OCI-LY1 (cell line): ENCODE data around the gene DOCK10.
A peak's percentile ranks its signal among the peaks of the same experiment; 100 is the strongest.

Experiments
- H2AFZ ChIP-seq: fragments of 200-600 bp; sonication (generic), shearing (Covaris generic); 2 replicates; pipeline ENCODE4 v1.6.0; 2014; ENCODE audit warnings: antibody characterized with exemption, mild to moderate bottlenecking, low read length
- H3F3A ChIP-seq: fragments of 200-600 bp; sonication (generic), shearing (Covaris generic); 2 replicates; pipeline ENCODE4 v1.6.0; 2014; ENCODE audit warnings: mild to moderate bottlenecking, antibody characterized with exemption, low read length, moderate library complexity; ENCODE audit not compliant: insufficient read depth
- H3K27ac ChIP-seq: fragments of 200-600 bp; sonication (generic); 2 replicates; pipeline ENCODE4 v1.5.1; 2014; ENCODE audit warnings: low read length, mixed run types, mild to moderate bottlenecking, low read depth; ENCODE audit not compliant: poor library complexity, severe bottlenecking
- H3K27me3 ChIP-seq: fragments of 200-600 bp; sonication (generic); 2 replicates; pipeline ENCODE4 v1.6.0; 2014; ENCODE audit warnings: antibody characterized with exemption, mild to moderate bottlenecking, low read length, moderate library complexity; ENCODE audit not compliant: insufficient read depth
- H3K36me3 ChIP-seq: fragments of 200-600 bp; sonication (generic); 2 replicates; pipeline ENCODE4 v1.6.1; 2014; ENCODE audit warnings: mild to moderate bottlenecking, antibody characterized with exemption, low read length, moderate library complexity, mixed read lengths; ENCODE audit not compliant: insufficient read depth
- H3K4me1 ChIP-seq: fragments of 200-600 bp; sonication (generic); 2 replicates; pipeline ENCODE4 v1.5.1; 2014; ENCODE audit warnings: mild to moderate bottlenecking, low read length, moderate library complexity; ENCODE audit not compliant: insufficient read depth, severe bottlenecking
- H3K4me2 ChIP-seq: fragments of 200-600 bp; sonication (generic), shearing (Covaris generic); 2 replicates; pipeline ENCODE4 v1.6.1; 2014; ENCODE audit warnings: low read length
- H3K4me3 ChIP-seq: fragments of 200-600 bp; sonication (generic); 2 replicates; pipeline ENCODE4 v1.5.1; 2014; ENCODE audit warnings: low read length, low read depth, mild to moderate bottlenecking, mixed read lengths; ENCODE audit not compliant: poor library complexity, severe bottlenecking
- H3K79me2 ChIP-seq: fragments of 200-600 bp; shearing (Covaris generic); 2 replicates; pipeline ENCODE4 v1.6.1; 2016; ENCODE audit warnings: mixed run types, low read length, mixed read lengths; ENCODE audit not compliant: insufficient read depth
- H3K9ac ChIP-seq: fragments of 200-600 bp; sonication (generic), shearing (Covaris generic); 2 replicates; pipeline ENCODE4 v1.6.1; 2014; ENCODE audit warnings: mild to moderate bottlenecking, low read length, mixed read lengths
- H3K9me2 ChIP-seq: fragments of 200-600 bp; sonication (generic), shearing (Covaris generic); 2 replicates; pipeline ENCODE4 v1.6.1; 2014; ENCODE audit warnings: low read depth, mild to moderate bottlenecking, low read length, mixed read lengths
- H3K9me3 ChIP-seq: fragments of 200-600 bp; shearing (Covaris generic); 2 replicates; pipeline ENCODE4 v1.6.1; 2014; ENCODE audit warnings: low read length, mixed read lengths
- H4K20me1 ChIP-seq: fragments of 200-600 bp; sonication (generic), shearing (Covaris generic); 2 replicates; pipeline ENCODE4 v1.6.0; 2016; ENCODE audit warnings: mild to moderate bottlenecking, low read length; ENCODE audit not compliant: insufficient read depth
- EZH2 ChIP-seq: fragments of 200-600 bp; sonication (generic), shearing (Covaris generic); IDR thresholded peaks from 2 replicates; pipeline ENCODE4 v1.8.0; 2017; ENCODE audit warnings: borderline replicate concordance, mixed run types, mild to moderate bottlenecking, antibody characterized with exemption, low read length, moderate library complexity, mixed read lengths
- TF ChIP-seq, protein P1 (sequence below): fragments of 200-600 bp; sonication (generic), shearing (Covaris generic); IDR thresholded peaks from 2 replicates; pipeline ENCODE4 v1.5.1; 2017; ENCODE audit warnings: mild to moderate bottlenecking, antibody characterized with exemption, low read length, moderate library complexity, mixed read lengths

DOCK10 gene

DNA sequence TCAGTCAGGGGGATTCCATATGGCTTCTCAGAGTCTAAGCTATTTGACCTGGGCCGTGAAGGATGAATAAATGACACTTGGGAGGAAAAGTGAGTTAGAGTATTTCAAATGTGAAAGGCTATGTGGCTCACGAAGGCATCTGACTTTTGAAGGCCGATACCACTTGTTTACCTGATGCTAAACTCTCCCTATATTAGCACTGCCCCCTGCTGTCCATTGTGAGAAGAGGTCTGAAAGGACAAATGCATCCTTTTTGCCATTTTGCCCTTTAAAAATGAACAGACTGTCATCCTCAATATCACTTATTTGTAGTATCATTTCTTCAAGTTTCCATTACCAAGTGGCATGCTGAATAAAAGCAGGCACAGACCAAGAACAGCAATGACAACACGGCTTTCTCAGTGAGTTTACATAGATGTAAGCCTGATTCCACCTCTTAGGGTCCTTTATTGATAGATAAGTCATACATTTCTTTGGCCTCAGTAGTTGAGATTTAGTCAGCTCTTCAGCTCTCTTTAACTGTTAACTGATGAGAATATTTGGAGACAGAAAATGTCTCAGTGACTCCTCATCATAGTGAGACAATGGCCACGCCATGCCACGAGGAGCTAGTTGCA lies 40.1 kb downstream of the DOCK10 start:
- no peaks in the 10 kb centered on the region for H3K9me3 ChIP-seq
- no peaks in the 10 kb centered on the region for H3K9me2 ChIP-seq
- TF ChIP-seq, protein P1, sequence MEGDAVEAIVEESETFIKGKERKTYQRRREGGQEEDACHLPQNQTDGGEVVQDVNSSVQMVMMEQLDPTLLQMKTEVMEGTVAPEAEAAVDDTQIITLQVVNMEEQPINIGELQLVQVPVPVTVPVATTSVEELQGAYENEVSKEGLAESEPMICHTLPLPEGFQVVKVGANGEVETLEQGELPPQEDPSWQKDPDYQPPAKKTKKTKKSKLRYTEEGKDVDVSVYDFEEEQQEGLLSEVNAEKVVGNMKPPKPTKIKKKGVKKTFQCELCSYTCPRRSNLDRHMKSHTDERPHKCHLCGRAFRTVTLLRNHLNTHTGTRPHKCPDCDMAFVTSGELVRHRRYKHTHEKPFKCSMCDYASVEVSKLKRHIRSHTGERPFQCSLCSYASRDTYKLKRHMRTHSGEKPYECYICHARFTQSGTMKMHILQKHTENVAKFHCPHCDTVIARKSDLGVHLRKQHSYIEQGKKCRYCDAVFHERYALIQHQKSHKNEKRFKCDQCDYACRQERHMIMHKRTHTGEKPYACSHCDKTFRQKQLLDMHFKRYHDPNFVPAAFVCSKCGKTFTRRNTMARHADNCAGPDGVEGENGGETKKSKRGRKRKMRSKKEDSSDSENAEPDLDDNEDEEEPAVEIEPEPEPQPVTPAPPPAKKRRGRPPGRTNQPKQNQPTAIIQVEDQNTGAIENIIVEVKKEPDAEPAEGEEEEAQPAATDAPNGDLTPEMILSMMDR: peak; percentile 83
- TF ChIP-seq EZH2: no peak
- H2AFZ ChIP-seq: peak overlapping the region; percentile 88; the same call in 1 of the 2 replicates
- H3K9ac ChIP-seq: 0 out of 2 replicates have a peak overlapping the region, but pooled peaks have one; percentile 5
- H3K27ac ChIP-seq: peak overlapping the region; percentile 87
- peak overlapping the region; percentile 8 for H3K4me3 ChIP-seq
- no peaks in the 10 kb centered on the region for H4K20me1 ChIP-seq
- H3K36me3 ChIP-seq: no peaks in the 10 kb centered on the region
- no peaks in the 10 kb centered on the region for H3F3A ChIP-seq
- H3K4me1 ChIP-seq: peaks cover 19% of the 10 kb centered on the region
- peak overlapping the region; percentile 44 for H3K4me2 ChIP-seq
- H3K27me3 ChIP-seq: no peaks in the 10 kb centered on the region
- H3K79me2 ChIP-seq: no peaks in the 10 kb centered on the region

DNA sequence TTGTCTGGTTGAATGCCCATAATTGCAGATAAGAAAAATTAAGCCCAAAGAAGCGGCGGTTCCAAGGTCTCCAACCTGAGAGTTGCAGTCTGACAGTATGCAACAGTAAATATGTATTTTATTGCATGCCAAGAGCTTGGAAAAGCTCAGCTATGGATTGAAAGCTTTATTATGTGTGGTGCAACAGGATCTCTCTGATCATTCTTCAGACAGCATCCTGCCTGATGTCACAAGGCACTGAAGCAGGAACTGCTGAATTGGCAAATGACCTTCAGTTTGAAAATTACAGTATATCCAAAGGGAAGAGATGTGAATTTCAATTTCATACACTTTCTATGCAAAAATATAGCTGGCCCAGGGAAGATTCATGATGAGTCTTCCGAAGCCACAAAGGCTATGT lies 42.5 kb downstream of the DOCK10 start:
- Histone ChIP-seq H3F3A (no peaks in the 10 kb centered on the region), H3K4me2 (no peak overlapping the region), H3K9ac (no peak overlapping the region), H4K20me1 (no peaks in the 10 kb centered on the region), H3K79me2 (no peaks in the 10 kb centered on the region), H3K4me3 (no peak overlapping the region), H2AFZ (no peak overlapping the region), H3K27ac (no peak overlapping the region), H3K27me3 (no peaks in the 10 kb centered on the region), H3K4me1 (peaks cover 19% of the 10 kb centered on the region), H3K36me3 (no peaks in the 10 kb centered on the region), H3K9me2 (no peaks in the 10 kb centered on the region), H3K9me3 (no peaks in the 10 kb centered on the region)
- TF ChIP-seq EZH2: no peak
- TF ChIP-seq, protein P1: no peak

DNA sequence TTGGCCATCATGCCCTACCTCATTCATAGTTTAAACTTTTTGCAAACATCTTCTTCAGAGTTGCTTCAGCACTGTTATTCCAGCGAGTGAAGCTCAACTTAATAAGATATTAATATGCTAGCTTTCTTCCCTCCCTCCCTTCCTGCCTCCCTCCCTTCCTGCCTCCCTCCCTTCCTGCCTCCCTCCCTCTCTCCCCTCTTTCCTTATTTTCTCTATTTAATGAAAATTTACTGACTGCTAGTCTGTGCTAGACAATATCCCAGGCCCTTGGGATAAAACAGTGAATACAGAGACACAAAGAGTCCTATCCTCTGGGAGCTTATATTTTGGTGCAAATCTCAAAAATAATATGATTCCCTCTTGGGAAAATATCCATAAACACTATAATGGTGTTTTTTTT lies 42.9 kb downstream of the DOCK10 start:
- Histone ChIP-seq H4K20me1 (no peaks in the 10 kb centered on the region), H3K4me3 (no peak overlapping the region), H3K36me3 (no peaks in the 10 kb centered on the region), H3K9me3 (no peaks in the 10 kb centered on the region), H3K27ac (no peak overlapping the region), H2AFZ (no peak overlapping the region), H3K9ac (no peak overlapping the region), H3K4me2 (no peak overlapping the region), H3K9me2 (no peaks in the 10 kb centered on the region), H3K79me2 (no peaks in the 10 kb centered on the region), H3F3A (no peaks in the 10 kb centered on the region), H3K4me1 (peaks cover 19% of the 10 kb centered on the region), H3K27me3 (no peaks in the 10 kb centered on the region)
- TF ChIP-seq EZH2: no peak
- TF ChIP-seq, protein P1: no peak
